Endometrial microvascular endothelial cells (primary cell): ENCODE data around the gene TAAR1. TPM values are rescaled to one million over a fixed set of nuclear protein-coding genes. Genes with fewer than 3 reads are reported as not detected.
"Not testable (repeated sequence)": the region's sequence is repeated elsewhere in the genome, so short reads cannot be mapped to it uniquely, and the experiment has no call there.

Experiments
- in situ Hi-C: cut with HindIII; loops from 2 replicates; pipeline ENCODE4 v1.10.0; 2017; ENCODE audit warnings: low sequenced_read_pairs, low pct_unique_long_range_greater_than_20kb; ENCODE audit errors: inconsistent ontology term
- total RNA-seq: library from RNA; depleted of rRNA; stranded (reverse); fragments of >200 nt; gene quantifications from one replicate; pipeline ENCODE4 v1.2.3, GENCODE V29; 2015; ENCODE audit errors: inconsistent ontology term

The TAAR1 gene
- total RNA-seq, 1 donor from 2014 or later: not detected

DNA sequence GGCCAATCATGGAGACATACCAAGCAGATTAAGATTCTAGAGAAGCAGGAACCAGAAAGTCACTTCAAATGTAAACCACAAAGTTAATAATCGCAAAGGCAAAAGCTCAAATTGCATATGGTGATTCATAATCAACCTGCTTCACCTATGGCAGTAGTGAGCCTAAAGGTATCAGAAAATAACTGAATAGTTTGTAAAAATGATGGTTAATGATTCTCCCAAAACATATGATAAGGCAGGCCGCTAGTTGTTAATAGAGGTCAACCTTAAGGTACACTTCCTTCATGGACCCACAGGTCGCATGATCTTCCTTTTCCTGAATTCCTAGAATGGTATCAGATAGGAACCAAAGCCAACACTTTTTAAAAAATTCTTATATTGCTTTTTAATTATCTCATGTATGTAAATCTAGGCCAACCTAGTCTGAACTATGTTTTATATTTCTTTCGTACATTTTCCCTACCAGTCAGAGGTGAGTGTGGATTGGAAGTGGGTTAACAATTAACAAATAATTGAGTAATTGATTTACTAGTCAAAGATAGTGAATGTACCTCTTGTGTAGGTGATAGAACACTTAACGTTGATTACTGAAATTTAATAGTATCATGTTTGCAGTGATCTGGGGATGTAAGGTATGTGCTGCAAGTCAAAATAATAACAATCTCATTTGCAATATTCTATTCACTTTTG, 51.3 kb downstream of the TAAR1 start:
- in situ Hi-C loops: no loop called here

GRCh38 chr6:132604635-132605152, 54.3 kb downstream of the TAAR1 start:
- in situ Hi-C loops: no loop called here

- in situ Hi-C loops: not testable (repeated sequence)
Measured at GRCh38 chr6:132600900-132601299, 58.1 kb downstream of the TAAR1 start.

DNA sequence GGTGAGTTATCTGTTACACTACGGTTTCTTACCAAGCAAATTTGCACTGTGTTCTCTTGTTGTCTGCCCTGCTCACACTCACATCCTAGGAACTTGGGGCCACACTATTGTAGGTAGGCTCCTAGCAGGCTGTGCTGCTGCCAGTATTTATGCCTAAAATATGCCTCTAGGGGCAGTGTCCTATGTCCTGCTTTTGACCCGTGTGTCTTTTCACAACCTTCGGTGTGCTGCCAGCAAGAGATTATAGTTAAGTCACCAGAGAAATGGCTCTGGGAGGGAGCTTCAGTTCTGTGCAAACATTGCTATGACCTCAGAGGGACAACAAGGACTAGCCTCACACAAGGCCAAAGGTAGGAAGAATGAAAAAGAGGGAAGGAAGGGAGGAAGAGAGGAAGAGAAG, 60.5 kb downstream of the TAAR1 start:
- in situ Hi-C loops: no loop called here

- in situ Hi-C loops: no loop called here
Measured at GRCh38 chr6:132596201-132596600, 62.8 kb downstream of the TAAR1 start.

Other genes starting within 250 kb of the TAAR1 start
- 18.7 TPM for gene STX7, start 146.1 kb downstream of the TAAR1 start, total RNA-seq
- not detected for gene TAAR9, start 120.9 kb downstream of the TAAR1 start, total RNA-seq
- not detected for gene TAAR8, start 106.5 kb downstream of the TAAR1 start, total RNA-seq
- not detected for gene TAAR6, start 88.9 kb downstream of the TAAR1 start, total RNA-seq
- not detected for gene TAAR5, start 69.4 kb downstream of the TAAR1 start, total RNA-seq
- gene TAAR2, start 34.9 kb downstream of the TAAR1 start, total RNA-seq: not detected
- gene VNN1, start 54.9 kb upstream of the TAAR1 start, total RNA-seq: 0.09 TPM
- gene VNN2, start 98.7 kb upstream of the TAAR1 start, total RNA-seq: not detected
- 14.3 TPM for gene SLC18B1, start 139.5 kb upstream of the TAAR1 start, total RNA-seq
- 1,087 TPM for gene RPS12, start 155.4 kb upstream of the TAAR1 start, total RNA-seq